Suprapubic skin (tissue), 4 donors: ENCODE data around the gene TYRO3.

Experiments used
- CTCF ChIP-seq, 2 donors: fragments of 200-600 bp in 1 of 2; fragments of 450-650 bp in 1 of 2; sonication (generic) in 1 of 2; IDR thresholded peaks; one replicate each; pipeline ENCODE4 v1.5.1; 2016 to 2019; ENCODE audit warnings: antibody characterized with exemption in 2 of 2, mild to moderate bottlenecking in 1 of 2, moderate library complexity in 1 of 2
- EP300 ChIP-seq: sonication (generic); formaldehyde crosslinking; IDR thresholded peaks from one replicate; pipeline ENCODE4 v1.6.1; 2017; ENCODE audit warnings: antibody characterized with exemption
- POLR2A ChIP-seq, 2 donors: fragments of 450-650 bp; IDR thresholded peaks; one replicate each; pipeline ENCODE4 v1.6.1; 2017; ENCODE audit warnings: antibody characterized with exemption in 2 of 2, mild to moderate bottlenecking in 2 of 2, moderate library complexity in 2 of 2
- POLR2AphosphoS5 ChIP-seq, 3 donors: sonication (generic); formaldehyde crosslinking; IDR thresholded peaks; one replicate each; pipeline ENCODE4 v1.6.1; 2017; ENCODE audit warnings: antibody characterized with exemption in 3 of 3

GRCh38 chr15:41523097-41523496 lies 35.9 kb upstream of the TYRO3 start:
- TF ChIP-seq POLR2A (IDR thresholded peaks at IDR 0.05) (no peak), CTCF (IDR thresholded peaks at IDR 0.05) (no peak), EP300 (no peak), POLR2AphosphoS5 (IDR thresholded peaks at IDR 0.05) (no peak)
